ENCODE results near the gene KCNH4.
"Not testable (repeated sequence)": the region's sequence is repeated elsewhere in the genome, so short reads cannot be mapped to it uniquely, and the experiment has no call there.

The KCNH4 gene

GRCh38 chr17:42177684-42178083 is 3.3 kb downstream of the KCNH4 start:
- FAIRE-seq = no peak

DNA sequence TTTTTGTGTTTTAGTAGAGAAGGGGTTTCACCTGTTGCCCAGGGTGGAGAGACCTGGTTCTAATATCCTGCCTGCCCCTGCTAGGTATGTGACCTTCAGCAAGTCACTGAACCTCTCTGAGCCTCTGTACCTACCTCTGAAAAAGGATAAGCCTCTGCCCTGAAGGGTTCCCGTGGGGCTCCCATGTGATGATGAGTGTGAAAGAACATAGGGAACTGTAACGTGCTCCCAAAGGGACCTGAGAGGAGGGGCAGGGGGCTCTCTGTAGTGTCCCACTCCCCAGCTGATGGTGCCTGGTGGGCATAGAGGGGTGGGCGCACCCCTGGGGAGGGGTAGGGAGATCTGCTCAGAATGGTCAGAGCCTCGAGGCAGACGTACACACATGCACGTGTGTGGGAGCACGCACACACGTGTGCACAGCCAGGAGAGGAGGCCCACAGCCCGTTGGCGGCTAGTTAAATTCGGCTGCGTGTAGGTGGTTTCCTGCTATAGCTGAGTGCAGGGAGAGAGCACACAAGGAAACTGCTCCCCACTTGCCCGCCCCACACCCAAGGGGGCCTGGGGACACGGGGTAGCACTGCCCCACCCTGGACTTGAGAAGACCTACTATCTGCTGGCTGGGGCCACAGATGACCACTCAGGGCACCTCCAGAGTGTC is 6.7 kb downstream of the KCNH4 start:
- no peak for FAIRE-seq

DNA sequence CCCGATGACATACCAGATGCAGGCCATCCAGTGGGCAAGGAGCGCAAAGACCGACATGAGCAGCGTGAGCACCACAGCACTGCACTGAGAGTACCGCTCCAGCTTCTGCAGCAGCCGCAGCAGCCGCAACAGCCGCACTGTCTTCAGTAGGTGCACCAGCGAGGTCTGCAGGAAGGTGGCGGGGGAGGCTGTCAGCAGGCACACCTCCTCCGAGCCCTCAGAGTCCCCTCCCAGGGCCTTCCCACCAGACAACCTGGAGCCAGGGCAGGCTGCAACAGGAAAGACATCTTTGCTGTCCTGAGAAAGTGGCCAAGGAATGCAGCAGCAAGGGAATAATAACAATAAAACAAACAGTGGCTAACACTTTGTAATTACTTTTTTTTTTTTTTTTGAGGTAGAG is 9.1 kb downstream of the KCNH4 start:
- no peak for FAIRE-seq

DNA sequence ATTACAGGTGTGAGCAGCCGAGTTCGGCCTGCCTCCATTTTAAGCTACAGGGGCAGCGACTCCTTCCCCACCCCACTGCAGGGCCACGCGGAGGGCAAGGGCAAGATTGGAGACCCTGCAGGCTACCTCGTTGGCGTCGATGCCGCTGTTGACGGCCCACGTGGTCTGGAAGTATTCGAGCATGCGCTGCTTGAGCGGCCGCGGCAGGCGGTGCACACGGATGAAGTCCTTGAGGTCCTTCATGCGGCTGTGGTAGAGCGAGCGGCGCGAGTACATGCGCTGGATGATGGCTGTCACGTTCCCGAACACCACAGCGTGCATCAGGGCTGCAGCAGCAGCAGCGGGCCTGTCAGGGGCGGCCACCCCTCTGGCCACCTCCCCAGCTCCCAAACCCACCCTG is 11.6 kb downstream of the KCNH4 start:
- no peak for FAIRE-seq

DNA sequence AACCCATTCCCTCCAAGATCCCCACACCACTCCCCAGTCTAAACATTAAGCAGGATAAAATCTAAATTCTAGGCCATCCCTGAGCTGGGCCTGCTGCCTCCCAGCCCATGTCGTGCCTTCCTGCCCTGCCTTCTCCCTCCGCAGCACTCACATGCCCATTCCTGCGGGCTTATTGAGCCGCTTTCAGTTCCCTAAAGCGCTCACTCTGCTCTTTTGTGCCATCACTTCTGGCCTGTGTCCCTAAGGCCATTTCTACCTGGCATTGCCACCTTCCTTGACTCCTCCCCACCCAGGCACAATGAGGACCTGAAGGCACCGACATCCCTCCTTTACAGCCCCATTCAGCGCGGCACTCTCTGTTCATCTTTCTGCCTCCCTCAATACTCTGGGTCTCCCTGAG is 13.1 kb downstream of the KCNH4 start:
- no peak for FAIRE-seq

GRCh38 chr17:42166196-42166763 is 14.7 kb downstream of the KCNH4 start:
- no peak for FAIRE-seq

DNA sequence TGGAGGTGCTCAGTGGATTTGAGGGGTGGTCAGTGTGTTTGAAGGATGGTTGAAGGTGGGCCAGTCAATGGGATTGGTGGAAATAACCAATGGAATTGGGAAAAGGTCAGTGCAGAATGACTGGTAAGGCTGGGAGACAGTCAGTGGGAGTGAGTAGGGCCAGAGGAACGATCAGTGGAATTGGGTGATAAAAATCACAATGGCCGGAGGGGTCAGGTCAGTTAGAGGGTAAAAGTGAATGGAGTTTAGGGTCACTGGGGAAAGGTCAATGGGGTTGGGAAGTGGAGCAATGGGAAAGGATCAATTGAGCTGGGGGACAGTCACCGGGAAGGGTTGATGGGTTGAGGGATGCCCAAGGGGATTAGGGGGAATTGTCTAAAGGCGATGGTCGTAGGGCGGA is 15.2 kb downstream of the KCNH4 start:
- no peak for FAIRE-seq

GRCh38 chr17:42163696-42164407 is 17.1 kb downstream of the KCNH4 start:
- FAIRE-seq = no peak

- FAIRE-seq = no peak
These were observed 17.8 kb downstream of the KCNH4 start for GRCh38 chr17:42163113-42163512.

DNA sequence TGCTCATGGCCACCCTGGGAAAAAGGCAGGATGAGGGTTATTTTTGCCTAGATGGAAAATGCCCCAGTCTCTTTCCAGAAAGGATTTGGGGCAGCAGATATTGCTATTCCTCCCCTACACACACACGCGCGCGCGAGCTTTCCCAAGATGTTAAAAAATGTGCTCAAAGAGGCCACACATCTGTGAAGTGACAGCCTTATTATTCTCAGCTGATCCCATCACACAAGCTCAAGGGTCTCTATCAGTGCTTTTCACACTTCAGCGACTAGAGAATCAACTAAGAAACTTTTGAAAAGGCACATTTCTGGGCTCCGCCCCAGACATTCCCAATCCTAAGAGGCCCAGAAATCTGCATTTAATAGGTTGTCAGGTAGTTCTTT is 20.4 kb downstream of the KCNH4 start:
- no peak for FAIRE-seq

GRCh38 chr17:42159796-42160530 is 21.0 kb downstream of the KCNH4 start:
- no peak for FAIRE-seq

- no peak for FAIRE-seq
These were observed 25.3 kb downstream of the KCNH4 start for GRCh38 chr17:42155614-42156045.

DNA sequence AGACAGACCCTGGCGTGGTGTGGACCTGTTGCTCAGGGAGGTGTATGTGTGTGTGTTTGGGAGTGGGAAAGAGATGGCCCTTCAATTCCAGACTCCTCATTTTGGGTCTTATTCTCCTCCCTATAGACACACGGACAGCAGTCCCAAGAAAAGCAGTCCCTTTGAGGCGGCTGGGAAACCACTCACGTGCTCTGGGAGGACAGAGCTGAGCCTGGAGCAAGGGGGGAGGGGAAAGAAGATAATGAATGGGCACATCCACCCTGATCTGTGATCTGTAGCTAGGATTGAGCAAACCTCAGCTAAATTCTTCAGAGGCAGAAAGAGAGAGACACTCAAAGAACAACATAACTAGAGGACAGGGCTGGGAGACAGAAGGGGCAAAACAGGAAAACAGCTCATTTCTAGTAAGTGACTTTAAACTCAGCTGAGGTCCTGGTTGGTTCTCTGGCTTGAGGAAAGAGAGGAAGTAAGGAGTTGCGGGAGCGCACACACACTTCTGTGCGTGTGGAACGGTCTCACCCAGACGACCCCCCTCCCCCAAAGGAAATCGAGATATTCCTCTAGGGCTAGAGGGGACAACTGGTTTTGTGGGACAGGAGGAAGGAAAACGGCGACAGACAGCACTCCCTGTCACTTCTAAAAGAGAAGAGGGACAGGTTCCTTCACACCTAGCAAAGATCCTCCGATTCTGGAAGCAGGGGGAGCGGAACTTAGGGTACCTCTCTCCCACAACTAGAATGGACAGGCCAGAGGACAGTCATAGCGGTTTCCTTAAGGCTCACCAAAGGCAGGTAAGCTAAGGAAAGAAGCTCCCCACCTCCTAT is 26.8 kb downstream of the KCNH4 start:
- no peak for FAIRE-seq

DNA sequence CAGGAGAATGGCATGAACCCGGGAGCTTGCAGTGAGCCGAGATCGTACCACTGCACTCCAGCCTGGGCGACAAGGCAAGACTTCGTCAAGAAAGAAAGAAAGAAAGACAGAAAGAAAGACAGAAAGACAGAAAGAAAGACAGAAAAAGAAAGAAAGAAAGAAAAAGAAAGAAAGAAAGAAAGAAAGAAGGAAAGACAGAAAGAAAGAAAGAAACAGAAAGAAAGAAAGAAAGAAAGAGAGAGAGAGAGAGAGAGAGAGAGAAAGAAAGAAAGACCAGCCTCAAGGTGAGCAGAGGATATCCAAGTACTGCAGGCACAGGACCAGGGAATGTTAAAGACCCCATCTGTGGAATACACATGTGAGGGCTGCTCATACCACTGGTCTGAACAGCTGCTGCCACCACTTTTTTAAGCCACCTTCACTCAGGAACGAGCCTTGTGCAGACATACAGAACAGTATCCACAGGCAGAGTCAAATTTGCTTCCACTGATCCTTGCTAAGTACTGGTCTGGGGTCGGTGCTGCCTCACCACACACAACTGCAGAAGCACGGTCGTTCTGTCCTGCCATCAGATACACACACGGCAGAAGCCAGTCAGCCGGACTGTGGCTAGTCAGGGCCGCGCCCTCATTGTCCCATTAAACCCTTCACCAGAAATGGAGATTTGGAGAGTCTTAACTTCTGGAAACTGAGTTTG is 33.9 kb downstream of the KCNH4 start:
- no peak for FAIRE-seq

- FAIRE-seq = not testable (repeated sequence)
These were observed 37.8 kb downstream of the KCNH4 start for GRCh38 chr17:42143138-42143537.

GRCh38 chr17:42142371-42142896 is 38.5 kb downstream of the KCNH4 start:
- peak; percentile 36 for FAIRE-seq

GRCh38 chr17:42141382-42141781 is 39.6 kb downstream of the KCNH4 start:
- FAIRE-seq = no peak

DNA sequence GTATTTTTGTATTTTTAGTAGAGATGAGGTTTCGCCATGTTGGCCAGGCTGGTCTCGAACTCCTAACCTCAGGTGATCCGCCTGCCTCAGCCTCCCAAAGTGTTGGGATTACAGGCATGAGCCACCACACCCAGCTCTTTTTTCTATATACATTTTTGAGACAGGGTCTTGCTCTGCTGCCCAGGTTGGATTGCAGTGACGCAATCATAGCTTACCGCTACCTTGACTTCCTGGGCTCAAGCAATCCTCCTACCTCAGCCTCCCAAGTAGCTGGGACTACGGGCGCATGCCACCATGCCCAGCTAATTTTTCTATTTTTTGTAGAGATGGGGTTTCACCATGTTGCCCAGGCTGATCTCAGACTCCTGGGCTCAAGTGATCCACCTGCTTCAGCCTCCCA is 40.3 kb downstream of the KCNH4 start:
- FAIRE-seq = not testable (repeated sequence)

DNA sequence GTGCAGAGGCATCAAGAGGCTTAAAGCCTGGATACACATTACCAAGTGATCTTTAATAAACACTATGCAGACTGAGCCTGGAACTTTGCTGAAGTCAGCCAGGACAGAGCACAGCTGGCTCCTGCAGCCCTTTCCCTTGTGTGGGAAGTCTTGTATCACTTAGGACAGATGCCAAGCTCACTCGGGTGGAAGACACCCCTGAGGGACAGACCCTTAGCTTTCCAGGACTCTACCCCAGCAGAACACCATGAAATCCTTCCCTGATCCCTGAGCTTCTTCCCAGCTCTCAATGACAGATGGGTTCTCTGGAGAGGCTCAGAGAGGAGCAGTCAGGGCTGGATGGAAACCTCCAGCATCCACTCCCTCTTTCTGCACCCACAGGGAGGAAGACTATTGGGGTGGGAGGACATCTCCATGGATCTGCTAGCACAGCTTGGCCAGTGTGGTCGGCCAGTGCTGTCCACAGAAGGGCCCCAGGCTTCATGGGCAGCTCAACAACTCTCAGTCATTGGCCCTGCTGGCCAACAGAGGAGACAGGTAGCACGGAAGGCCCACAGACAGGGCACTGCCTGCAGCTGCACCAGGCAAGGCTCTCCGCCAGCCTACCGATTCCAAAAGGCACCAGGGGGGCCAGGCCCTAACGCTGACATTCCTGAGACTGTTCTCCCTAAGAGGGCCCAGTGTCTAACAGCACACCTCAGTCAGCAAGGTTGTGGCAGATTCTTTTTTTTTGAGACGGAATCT is 42.0 kb downstream of the KCNH4 start:
- no peak for FAIRE-seq

- FAIRE-seq = no peak
These were observed 44.3 kb downstream of the KCNH4 start for GRCh38 chr17:42136654-42137051.

Data from G401.6 (cell line).